Endothelial cell of umbilical vein (primary cell): ENCODE results near the gene LRP10. TPM values are rescaled to one million over a fixed set of nuclear protein-coding genes. Genes with fewer than 3 reads are reported as not detected.

Source experiments
- BruUV-seq: library from RNA; stranded (reverse); fragments of 400-500 nt; replicated peaks from 2 replicates; lab custom pipeline; 2021; lab: Mats Ljungman, UMichigan
- CTCF ChIA-PET: fragments of 300-600, 350-600 bp; sonication (Branson Sonifier 250); formaldehyde crosslinking; loops from one replicate; lab custom pipeline; 2021; ENCODE audit warnings: antibody characterized with exemption, inconsistent platforms; lab: Charles Lee
- POLR2A ChIA-PET: fragments of 300-600, 350-600 bp; sonication (Branson Sonifier 250); formaldehyde crosslinking; loops from one replicate; lab custom pipeline; 2021; ENCODE audit warnings: antibody characterized with exemption, inconsistent platforms; lab: Charles Lee
- DNase-seq: peaks from one replicate; pipeline ENCODE4 v3.0.0-alpha.2; 2011; ENCODE audit warnings: low read depth, low spot score
- FAIRE-seq: peaks from 2 replicates; lab custom pipeline; 2011; peaks lifted over from hg19 to GRCh38; lab: Jason Lieb, UNC
- H2AFZ ChIP-seq: 2 replicates; pipeline ENCODE4 v1.6.0; 2012; ENCODE audit warnings: low read depth, low read length, control low read depth, inconsistent platforms
- H3K27ac ChIP-seq: 2 replicates; pipeline ENCODE4 v1.5.1; 2011; ENCODE audit warnings: low read depth, mild to moderate bottlenecking, control low read depth, low read length, moderate library complexity; ENCODE audit not compliant: insufficient read depth
- H3K27me3 ChIP-seq, 2 experiments: 2 replicates each; pipeline versions ENCODE4 v1.6.0 to v1.6.1; 2011; ENCODE audit warnings: low read length in 2 of 2, mixed read lengths in 1 of 2; ENCODE audit not compliant: control insufficient read depth in 2 of 2, insufficient read depth in 2 of 2
- H3K36me3 ChIP-seq, 2 experiments: 2 replicates in 1 of 2; 3 replicates in 1 of 2; pipeline ENCODE4 v1.5.1; 2011; ENCODE audit warnings: low read length in 2 of 2, mild to moderate bottlenecking in 1 of 2, moderate library complexity in 1 of 2; ENCODE audit not compliant: control insufficient read depth in 2 of 2, insufficient read depth in 2 of 2; ENCODE audit errors: extremely low read depth in 1 of 2
- H3K4me1 ChIP-seq: 3 replicates; pipeline ENCODE4 v1.5.1; 2011; ENCODE audit warnings: mild to moderate bottlenecking, low read length; ENCODE audit not compliant: control insufficient read depth, insufficient read depth; ENCODE audit errors: extremely low read depth
- H3K4me2 ChIP-seq: 2 replicates; pipeline ENCODE4 v1.6.1; 2011; ENCODE audit warnings: low read length, control low read depth, mixed read lengths; ENCODE audit not compliant: insufficient read depth
- H3K4me3 ChIP-seq, 3 experiments: fragments of 200-600 bp in 1 of 3; sonication (generic), shearing (Covaris generic) in 1 of 3; replicated peaks in 1 of 3; 2 replicates each; pipeline ENCODE4 v1.5.1; 2011 to 2016; ENCODE audit warnings: control low read depth in 3 of 3, low read length in 3 of 3, mild to moderate bottlenecking in 2 of 3, inconsistent platforms in 1 of 3, low read depth in 1 of 3, moderate library complexity in 1 of 3; ENCODE audit not compliant: insufficient read depth in 1 of 3
- H3K79me2 ChIP-seq: 2 replicates; pipeline ENCODE4 v1.6.0; 2012; ENCODE audit warnings: low read length, inconsistent platforms; ENCODE audit not compliant: control insufficient read depth, insufficient read depth
- H3K9ac ChIP-seq: replicated peaks from 2 replicates; pipeline ENCODE3; 2011; ENCODE audit warnings: low read length, control low read depth; ENCODE audit not compliant: insufficient read depth; ENCODE audit errors: extremely low read depth
- H3K9me1 ChIP-seq: replicated peaks from 3 replicates; pipeline ENCODE4 v1.6.0; 2011; ENCODE audit warnings: mild to moderate bottlenecking, low read length; ENCODE audit not compliant: control insufficient read depth, insufficient read depth; ENCODE audit errors: extremely low read depth
- H3K9me3 ChIP-seq: replicated peaks from 2 replicates; pipeline ENCODE4 v1.5.1; 2012; ENCODE audit warnings: low read length, inconsistent platforms; ENCODE audit not compliant: control insufficient read depth, insufficient read depth
- H4K20me1 ChIP-seq: replicated peaks from 2 replicates; pipeline ENCODE3; 2011; ENCODE audit warnings: mild to moderate bottlenecking, low read length; ENCODE audit not compliant: control insufficient read depth, insufficient read depth; ENCODE audit errors: extremely low read depth
- CTCF ChIP-seq, 2 donors: IDR thresholded peaks; 1 replicate in 1 of 2; 2 replicates in 1 of 2; pipeline ENCODE4 v1.5.1; 2011; ENCODE audit warnings: low read length in 2 of 2, mild to moderate bottlenecking in 2 of 2, moderate library complexity in 2 of 2, control low read depth in 1 of 2, inconsistent platforms in 1 of 2, low read depth in 1 of 2; ENCODE audit not compliant: insufficient read depth in 1 of 2; ENCODE audit errors: extremely low read depth in 1 of 2
- EZH2 ChIP-seq: IDR thresholded peaks from 2 replicates; pipeline ENCODE4 v1.6.1; 2012; ENCODE audit warnings: borderline replicate concordance, low read depth, mild to moderate bottlenecking, moderate library complexity, low read length, inconsistent platforms; ENCODE audit not compliant: severe bottlenecking
- FOS ChIP-seq: IDR thresholded peaks from 2 replicates; pipeline ENCODE4 v1.6.1; 2011; ENCODE audit warnings: mild to moderate bottlenecking, low read length, moderate library complexity, borderline replicate concordance; ENCODE audit not compliant: insufficient read depth
- GATA2 ChIP-seq: IDR thresholded peaks from 2 replicates; pipeline ENCODE4 v1.7.0; 2011; ENCODE audit warnings: low read depth, mild to moderate bottlenecking, moderate library complexity, mixed read lengths, low read length; ENCODE audit not compliant: insufficient read length, insufficient read depth
- JUN ChIP-seq: IDR thresholded peaks from 2 replicates; pipeline ENCODE4 v1.6.1; 2011; ENCODE audit warnings: borderline replicate concordance, low read depth; ENCODE audit not compliant: insufficient read length, insufficient read depth
- MAX ChIP-seq: IDR thresholded peaks from 2 replicates; pipeline ENCODE4 v1.6.1; 2011; ENCODE audit not compliant: insufficient read depth, insufficient read length
- MYC ChIP-seq: IDR thresholded peaks from one replicate; pipeline ENCODE4 v1.6.1; 2011; ENCODE audit warnings: mild to moderate bottlenecking, low read depth, low read length
- POLR2A ChIP-seq: IDR thresholded peaks from 2 replicates; pipeline ENCODE4 v1.6.1; 2012; ENCODE audit warnings: low read depth, mild to moderate bottlenecking, control low read depth, low read length
- POLR2AphosphoS5 ChIP-seq: IDR thresholded peaks from 2 replicates; pipeline ENCODE4 v1.6.1; 2012; ENCODE audit warnings: low read depth, mild to moderate bottlenecking, control low read depth, low read length, moderate library complexity; ENCODE audit not compliant: insufficient read depth
- dilution Hi-C: fragments of 300-500 bp; cut with MboI; formaldehyde crosslinking; loops from one replicate; pipeline ENCODE4 v1.15.0; 2019; ENCODE audit warnings: low sequenced_read_pairs; ENCODE audit not compliant: extremely low pct_ligation_motif_present
- intact Hi-C: fragments of 100-400 bp; cut with micrococcal nuclease; formaldehyde crosslinking; loops from one replicate; pipeline ENCODE4 v1.10.0; 2022
- polyA plus RNA-seq, 4 experiments: library from polyadenylated mRNA; depleted of rRNA in 3 of 4; stranded (reverse) in 3 of 4; unstranded in 1 of 4; fragments of >200 nt; gene quantifications; 2 replicates each; pipeline versions ENCODE4 v1.2.1 to v1.2.3, GENCODE V29; 2011 to 2012; ENCODE audit warnings: missing spikeins in 1 of 4
- total RNA-seq: library from RNA; stranded (reverse); gene quantifications from 2 replicates; pipeline ENCODE4 v1.2.3, GENCODE V29; 2021

The LRP10 gene
- total and polyA plus RNA-seq, 2 donors (not counting 3 experiments of a cell fraction or from before 2014, with no cell fraction given): 123 to 157 TPM

DNA sequence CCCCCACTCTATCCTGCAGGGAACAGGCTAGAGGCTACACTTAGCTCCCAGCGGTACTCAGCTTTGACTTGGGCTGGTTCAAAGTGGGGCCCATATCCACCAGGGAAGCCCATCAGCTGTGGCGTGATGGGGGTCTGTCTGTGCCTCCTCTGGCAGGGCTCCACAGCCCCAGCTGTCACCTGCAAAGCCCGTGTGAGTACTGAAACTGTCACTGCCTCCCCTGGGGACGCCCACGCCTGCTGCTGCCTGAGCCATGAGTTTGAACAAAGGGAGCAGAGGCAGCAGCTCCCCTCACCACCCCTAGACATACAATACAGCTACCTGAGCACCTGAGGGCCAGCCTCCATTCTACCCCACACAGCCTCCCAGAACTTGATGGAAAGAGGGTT, 16.4 kb downstream of the LRP10 start:
- no TSS peak for BruUV-seq
- TF ChIP-seq POLR2A (no peak), MAX (no peak), GATA2 (no peak), JUN (no peak), POLR2AphosphoS5 (no peak), FOS (no peak), MYC (no peak), CTCF (IDR thresholded peaks at IDR 0.05; ENCODE audit: extremely low read depth in 1 of 2, insufficient read depth in 1 of 2, low read depth in 1 of 2, low read length in 2 of 2) (no peak), EZH2 (no peak)
- H3K4me3 ChIP-seq: no peak overlapping the region
- ChIA-PET POLR2A (interaction anchor here (0.6 kb wide), 1 partner anchor 29 kb away, joined by 5 read pairs; no protein-coding TSS in a partner anchor), CTCF (interaction anchor here (1.2 to 11.4 kb wide), 3 partner anchors 14 to 317 kb away, joined by 3 to 80 read pairs (median 5); no protein-coding TSS in a partner anchor)
- no peaks in the 10 kb centered on the region for H3K4me1 ChIP-seq
- H3K9ac ChIP-seq: no peak overlapping the region
- dilution Hi-C loops: no loop called here
- no peaks in the 10 kb centered on the region for H3K9me1 ChIP-seq
- H3K4me2 ChIP-seq: no peak overlapping the region
- DNase-seq (no peak), FAIRE-seq (no peak)
- H4K20me1 ChIP-seq: no peaks in the 10 kb centered on the region
- intact Hi-C loops: no loop called here
- H3K27ac ChIP-seq: no peak overlapping the region
- H3K36me3 ChIP-seq: no peaks in the 10 kb centered on the region
- H3K27me3 ChIP-seq: no peaks in the 10 kb centered on the region
- H2AFZ ChIP-seq: no peak overlapping the region
- H3K79me2 ChIP-seq: no peaks in the 10 kb centered on the region
- H3K9me3 ChIP-seq: no peaks in the 10 kb centered on the region
